ENCODE results near the gene TMEM175.

Gene TMEM175

DNA sequence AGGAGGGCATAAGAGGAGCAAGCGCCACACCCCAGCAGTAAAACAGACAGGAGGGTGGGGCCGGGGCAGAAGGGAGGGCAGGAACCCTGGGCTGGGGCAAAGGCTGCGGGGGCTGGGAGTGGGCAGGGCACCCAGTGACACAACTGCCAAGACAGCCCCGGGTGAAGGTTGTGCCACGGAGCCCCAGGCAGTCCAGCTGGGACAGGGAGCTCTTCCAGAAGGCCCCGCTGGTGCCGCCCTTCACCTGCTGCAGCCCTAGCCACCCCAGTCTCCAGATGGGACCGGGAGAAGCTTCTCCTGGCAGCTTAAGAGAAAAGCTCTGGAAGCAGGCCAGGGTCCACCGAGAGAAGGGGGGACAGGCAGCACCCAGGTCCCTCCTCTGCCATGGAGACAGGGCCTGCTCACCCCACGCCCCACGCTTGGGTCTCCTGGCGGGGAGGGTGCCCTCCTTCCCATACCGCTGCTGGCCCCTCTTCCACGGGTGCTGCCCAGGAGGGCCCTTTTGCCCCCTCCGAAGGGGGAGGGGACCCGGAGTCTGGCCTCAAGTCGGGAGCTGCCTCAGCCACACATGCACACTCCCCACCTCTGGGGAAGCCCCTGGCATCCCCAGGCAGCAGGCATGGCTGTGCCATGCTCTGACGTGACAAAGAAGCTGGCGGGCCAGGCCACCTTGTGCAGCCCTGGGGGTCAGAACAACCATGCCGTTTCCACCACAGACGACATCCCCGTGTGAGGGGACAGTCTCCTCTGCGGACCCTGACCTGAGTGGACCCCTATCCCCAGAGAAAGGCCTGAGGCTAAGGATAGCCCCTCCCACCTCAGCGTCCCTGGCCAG lies 39.6 kb downstream of the TMEM175 start:
- TF ChIP-seq, protein P1, sequence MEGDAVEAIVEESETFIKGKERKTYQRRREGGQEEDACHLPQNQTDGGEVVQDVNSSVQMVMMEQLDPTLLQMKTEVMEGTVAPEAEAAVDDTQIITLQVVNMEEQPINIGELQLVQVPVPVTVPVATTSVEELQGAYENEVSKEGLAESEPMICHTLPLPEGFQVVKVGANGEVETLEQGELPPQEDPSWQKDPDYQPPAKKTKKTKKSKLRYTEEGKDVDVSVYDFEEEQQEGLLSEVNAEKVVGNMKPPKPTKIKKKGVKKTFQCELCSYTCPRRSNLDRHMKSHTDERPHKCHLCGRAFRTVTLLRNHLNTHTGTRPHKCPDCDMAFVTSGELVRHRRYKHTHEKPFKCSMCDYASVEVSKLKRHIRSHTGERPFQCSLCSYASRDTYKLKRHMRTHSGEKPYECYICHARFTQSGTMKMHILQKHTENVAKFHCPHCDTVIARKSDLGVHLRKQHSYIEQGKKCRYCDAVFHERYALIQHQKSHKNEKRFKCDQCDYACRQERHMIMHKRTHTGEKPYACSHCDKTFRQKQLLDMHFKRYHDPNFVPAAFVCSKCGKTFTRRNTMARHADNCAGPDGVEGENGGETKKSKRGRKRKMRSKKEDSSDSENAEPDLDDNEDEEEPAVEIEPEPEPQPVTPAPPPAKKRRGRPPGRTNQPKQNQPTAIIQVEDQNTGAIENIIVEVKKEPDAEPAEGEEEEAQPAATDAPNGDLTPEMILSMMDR (IDR thresholded peaks at IDR 0.05), result no peak

DNA sequence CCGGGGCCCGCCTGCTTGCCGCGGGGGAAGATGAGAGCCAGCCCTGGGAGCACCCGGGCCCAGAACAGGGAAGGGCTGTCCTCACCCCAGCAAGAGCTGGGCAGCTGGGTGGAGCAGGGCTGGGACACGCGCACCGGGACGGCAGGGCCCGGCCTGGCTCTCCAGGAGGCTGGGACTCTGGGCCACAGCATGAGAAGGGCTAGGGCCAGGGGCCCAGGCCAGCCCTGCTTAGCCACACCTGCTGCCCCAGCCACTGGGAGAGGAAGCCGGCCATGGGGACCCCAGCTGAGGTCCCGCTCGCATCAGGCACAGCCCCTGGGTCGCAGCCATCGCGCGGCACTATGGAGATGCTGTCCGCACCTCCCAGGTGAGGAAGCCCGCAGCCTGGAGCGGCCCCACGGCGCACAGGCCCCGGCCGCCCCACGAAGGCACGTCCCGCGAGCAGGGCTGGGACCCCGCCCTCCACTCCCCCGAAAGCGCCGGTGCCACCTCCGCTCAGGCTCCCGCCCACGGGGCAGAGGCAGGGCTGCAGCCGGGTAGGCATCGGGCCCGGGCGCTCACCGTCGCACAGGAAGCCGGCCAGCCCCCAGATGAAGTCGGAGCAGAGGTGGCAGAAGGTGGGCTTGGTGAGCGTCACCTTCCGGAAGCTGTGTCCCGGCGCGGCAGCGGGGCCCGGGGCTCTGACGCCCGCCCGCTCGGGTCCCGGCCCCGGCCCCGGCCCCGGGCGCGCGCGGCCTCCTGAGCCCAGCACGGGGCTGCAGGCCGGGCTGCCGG lies 40.6 kb downstream of the TMEM175 start:
- TF ChIP-seq, protein P1 (IDR thresholded peaks at IDR 0.05), result no peak

DNA sequence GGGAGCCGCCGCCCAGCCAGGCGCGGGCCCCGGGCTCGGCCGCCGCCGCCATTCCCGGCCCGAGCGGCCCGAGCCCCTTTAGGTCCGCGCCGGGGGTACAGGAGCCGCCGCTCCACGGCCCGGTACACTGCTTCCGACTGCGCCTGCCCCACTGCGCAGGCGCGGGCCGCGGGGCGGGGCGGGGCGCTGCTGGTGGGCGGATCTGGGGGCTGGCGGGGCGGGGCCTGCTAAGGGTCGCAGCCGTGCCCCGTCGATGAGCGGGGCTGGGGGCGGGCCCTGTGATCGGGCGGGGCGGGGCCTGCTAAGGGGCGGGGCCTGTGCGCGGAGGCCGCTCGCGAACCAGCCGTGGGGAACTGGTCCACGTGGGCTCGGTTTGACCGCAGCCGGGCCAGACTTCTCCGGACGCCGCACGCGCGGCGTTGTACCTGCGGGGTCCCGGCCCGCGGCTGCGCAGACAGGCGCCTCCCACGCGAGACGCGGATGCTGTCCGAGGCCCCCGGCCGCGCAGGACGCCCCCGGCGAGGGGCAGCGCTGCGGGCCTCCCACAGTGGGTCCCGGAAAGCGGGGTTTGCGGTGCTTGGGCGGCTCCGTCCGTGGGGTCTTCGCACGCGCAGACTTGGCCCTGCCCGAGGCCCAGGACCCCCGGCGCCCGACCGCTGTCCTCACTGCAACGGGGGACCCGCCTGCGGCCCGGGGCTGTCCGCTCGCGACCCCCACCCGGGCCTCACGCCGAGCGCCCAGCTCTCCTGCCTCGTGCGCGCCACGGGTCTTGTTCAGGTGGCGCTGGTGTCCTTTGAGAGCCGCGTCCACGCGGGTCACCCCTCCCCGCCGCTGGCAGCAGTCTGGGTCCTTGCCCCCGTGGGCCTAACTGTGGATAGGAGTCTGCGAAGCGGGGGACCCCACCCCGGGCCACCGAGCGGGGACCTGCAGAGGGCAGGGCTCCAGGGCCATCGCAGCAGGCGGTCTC lies 41.5 kb downstream of the TMEM175 start, which contains the start of gene DGKQ:
Gene DGKQ, minus strand, starts transcription at position 139 of the 967 bp plus-strand sequence. Its CDS starts 87 bp downstream, at position 52.
- TF ChIP-seq, protein P1 (IDR thresholded peaks at IDR 0.05), result no peak

DNA sequence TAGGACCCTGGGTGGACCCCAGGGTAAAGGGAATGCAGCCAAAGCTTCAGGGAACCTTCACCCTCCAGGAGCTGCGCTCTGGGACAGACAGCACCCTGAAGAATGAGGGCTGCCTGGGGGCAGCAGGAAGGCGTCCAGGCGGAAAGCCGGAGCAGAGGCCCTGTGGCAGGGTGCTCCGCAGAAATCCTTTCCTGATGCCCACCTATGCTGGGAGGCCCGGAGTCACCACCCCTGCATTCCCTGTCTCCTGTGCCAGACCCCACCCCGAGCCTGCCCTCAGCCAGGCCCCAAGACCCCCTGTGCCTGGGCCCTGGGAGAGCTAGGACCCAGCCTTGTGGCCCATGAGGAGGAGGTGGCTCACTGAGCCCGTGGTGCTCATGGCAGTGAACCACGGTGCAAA lies 42.4 kb downstream of the TMEM175 start:
- TF ChIP-seq, protein P1 (IDR thresholded peaks at IDR 0.05), result no peak

DNA sequence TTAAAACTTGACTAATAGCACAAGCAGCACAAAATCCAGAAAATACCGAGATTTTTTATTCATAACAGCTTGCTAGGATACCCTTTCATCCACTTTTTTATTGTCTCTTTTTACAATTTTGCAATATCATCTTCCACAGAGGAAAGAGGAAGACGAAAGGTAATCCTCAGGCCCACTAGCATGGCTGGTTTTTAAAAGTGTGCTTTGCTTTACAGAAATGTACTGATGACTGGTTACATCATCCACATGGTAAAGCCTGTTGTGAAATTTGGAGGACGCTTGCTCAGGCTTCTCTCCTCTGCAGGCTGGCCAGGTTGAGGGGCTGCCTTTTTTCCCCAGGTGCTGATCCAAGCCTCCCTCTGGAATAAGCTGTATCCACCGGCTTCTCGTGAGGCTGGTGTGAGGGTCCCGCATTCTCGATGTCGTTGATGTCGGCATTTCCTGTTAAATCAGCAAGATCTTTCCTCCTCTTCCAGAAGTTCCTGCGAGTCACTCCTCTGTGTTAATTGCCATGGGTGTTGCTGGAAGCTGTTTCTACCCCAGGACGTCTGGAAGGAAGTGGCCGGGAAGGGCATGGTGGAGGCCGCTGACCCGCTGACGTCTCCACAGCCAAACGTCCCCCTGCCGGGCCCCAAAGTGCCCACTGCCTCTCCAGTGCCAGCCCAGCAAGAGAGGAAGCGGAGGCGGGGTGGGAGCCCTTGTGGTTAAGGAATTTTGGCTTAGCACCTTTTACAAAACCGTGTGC lies 46.9 kb downstream of the TMEM175 start:
- TF ChIP-seq, protein P1 (IDR thresholded peaks at IDR 0.05), result no peak

DNA sequence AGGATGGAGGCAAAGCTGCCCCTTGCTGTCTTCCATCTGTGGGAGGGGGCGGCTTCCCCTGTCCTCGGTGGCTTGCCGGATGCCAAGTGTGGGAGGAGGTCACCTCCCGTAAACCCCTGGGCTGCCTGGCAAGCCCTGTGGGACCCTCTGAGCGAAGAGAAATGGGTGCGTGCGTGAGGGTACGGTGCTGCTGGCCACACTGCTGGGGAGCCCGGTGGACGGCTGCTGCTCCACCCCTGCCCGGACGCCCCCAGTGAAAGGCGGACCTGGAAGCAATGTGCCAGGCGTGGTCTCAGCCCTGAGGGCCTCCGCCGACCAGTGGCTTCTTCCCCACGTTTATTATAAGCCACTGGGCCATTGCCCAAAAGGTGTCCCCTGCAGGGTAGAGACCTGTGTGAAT lies 50.0 kb downstream of the TMEM175 start:
- TF ChIP-seq, protein P1 (IDR thresholded peaks at IDR 0.05), result no peak
